ENCODE measurements around the gene EPHB4.

The EPHB4 gene

DNA sequence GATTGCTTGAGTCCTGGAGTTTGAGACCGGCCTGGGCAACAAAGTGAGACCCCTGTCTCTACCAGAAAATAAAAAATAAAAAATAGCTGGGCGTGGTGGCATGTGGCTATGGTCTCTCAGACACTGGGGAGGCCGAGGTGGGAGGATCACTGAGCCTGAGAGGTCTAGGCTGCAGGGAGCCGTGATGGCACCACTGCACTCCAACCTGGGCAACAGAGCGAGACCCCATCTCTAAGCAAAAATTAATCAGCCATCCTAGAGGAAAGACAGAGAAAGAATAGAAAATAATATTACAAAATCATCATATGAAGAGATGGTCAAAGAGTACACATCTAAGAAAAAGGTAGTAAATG, 4.9 kb upstream of the EPHB4 start:
- H3K4me3 ChIP-seq (ENCODE audit: low read depth, low read length), result no peak overlapping the region
- POLR2A ChIA-PET, result no interaction called here
- CTCF ChIA-PET, result interaction anchor here (0.6 to 2.7 kb wide), 7 partner anchors 8 to 142 kb away, joined by 3 to 16 read pairs (median 3); partner anchors contain the start of gene SLC12A9

GRCh38 chr7:100830396-100830795, 3.1 kb upstream of the EPHB4 start:
- POLR2A ChIA-PET, result no interaction called here
- TF ChIP-seq, protein P1, sequence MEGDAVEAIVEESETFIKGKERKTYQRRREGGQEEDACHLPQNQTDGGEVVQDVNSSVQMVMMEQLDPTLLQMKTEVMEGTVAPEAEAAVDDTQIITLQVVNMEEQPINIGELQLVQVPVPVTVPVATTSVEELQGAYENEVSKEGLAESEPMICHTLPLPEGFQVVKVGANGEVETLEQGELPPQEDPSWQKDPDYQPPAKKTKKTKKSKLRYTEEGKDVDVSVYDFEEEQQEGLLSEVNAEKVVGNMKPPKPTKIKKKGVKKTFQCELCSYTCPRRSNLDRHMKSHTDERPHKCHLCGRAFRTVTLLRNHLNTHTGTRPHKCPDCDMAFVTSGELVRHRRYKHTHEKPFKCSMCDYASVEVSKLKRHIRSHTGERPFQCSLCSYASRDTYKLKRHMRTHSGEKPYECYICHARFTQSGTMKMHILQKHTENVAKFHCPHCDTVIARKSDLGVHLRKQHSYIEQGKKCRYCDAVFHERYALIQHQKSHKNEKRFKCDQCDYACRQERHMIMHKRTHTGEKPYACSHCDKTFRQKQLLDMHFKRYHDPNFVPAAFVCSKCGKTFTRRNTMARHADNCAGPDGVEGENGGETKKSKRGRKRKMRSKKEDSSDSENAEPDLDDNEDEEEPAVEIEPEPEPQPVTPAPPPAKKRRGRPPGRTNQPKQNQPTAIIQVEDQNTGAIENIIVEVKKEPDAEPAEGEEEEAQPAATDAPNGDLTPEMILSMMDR (IDR thresholded peaks at IDR 0.05; ENCODE audit: insufficient read depth, low read length, missing control alignments), result no peak
- no peak overlapping the region for H3K4me3 ChIP-seq (ENCODE audit: low read depth, low read length)
- CTCF ChIA-PET, result interaction anchor here (2.7 kb wide), 1 partner anchor 31 kb away, joined by 8 read pairs; no protein-coding TSS in a partner anchor
- no peak for DNase-seq (ENCODE audit: low read depth, low spot score)

More for the DNA sequence above, 4.9 kb upstream of the EPHB4 start:
- TF ChIP-seq, protein P1 (IDR thresholded peaks at IDR 0.05; ENCODE audit: insufficient read depth, low read length, missing control alignments), result no peak
- no peak for DNase-seq (ENCODE audit: low read depth, low spot score)

DNA sequence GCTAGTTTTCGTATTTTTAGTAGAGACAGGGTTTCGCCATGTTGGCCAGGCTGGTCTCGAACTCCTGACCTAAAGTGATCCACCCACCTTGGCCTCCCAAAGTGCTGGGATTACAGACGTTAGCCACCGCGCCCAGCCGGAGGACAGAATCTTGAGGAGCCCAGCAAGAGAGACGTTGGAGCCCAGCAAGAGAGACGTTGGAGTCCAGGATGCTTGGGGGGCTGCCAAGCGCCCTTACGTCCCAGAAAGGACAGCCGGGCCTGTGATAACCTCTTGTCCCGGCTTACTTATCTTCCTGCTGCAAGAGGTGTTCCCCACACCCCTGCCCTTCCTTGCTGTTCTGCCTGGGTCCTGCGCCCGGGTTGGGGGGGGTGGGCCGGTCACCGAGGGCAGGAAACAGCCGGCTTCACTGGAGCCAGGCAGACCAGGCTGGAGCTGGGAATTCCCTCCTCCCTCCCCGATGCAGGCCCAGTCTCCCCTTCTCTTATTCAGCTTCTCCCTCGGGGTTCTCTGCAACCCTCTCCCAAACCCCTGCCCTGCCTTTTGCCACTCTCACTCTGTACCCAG, 1.9 kb upstream of the EPHB4 start:
- DNase-seq (ENCODE audit: low read depth, low spot score), result no peak
- TF ChIP-seq, protein P1 (IDR thresholded peaks at IDR 0.05; ENCODE audit: insufficient read depth, low read length, missing control alignments), result no peak
- H3K4me3 ChIP-seq (ENCODE audit: low read depth, low read length), result no peak overlapping the region
- ChIA-PET CTCF (interaction anchor here (1.0 to 7.3 kb wide), 6 partner anchors 22 to 138 kb away, joined by 4 to 53 read pairs (median 9); partner anchors contain the start of genes POP7 and SLC12A9), POLR2A (no interaction called here)

GRCh38 chr7:100826514-100827329, 601 bp downstream of the EPHB4 start:
- DNase-seq (ENCODE audit: low read depth, low spot score), result no peak
- POLR2A ChIA-PET, result interaction anchor here (0.6 to 2.1 kb wide), 8 partner anchors 23 to 152 kb away, joined by 3 to 10 read pairs (median 4); partner anchors contain the start of genes POP7 and SLC12A9
- peak overlapping the region; percentile 74 for H3K4me3 ChIP-seq (ENCODE audit: low read depth, low read length)
- CTCF ChIA-PET, result interaction anchor here (0.6 to 7.3 kb wide), 10 partner anchors 9 to 135 kb away, joined by 3 to 53 read pairs (median 4); partner anchors contain the start of genes POP7 and SLC12A9
- TF ChIP-seq, protein P1 (IDR thresholded peaks at IDR 0.05; ENCODE audit: insufficient read depth, low read length, missing control alignments), result no peak

DNA sequence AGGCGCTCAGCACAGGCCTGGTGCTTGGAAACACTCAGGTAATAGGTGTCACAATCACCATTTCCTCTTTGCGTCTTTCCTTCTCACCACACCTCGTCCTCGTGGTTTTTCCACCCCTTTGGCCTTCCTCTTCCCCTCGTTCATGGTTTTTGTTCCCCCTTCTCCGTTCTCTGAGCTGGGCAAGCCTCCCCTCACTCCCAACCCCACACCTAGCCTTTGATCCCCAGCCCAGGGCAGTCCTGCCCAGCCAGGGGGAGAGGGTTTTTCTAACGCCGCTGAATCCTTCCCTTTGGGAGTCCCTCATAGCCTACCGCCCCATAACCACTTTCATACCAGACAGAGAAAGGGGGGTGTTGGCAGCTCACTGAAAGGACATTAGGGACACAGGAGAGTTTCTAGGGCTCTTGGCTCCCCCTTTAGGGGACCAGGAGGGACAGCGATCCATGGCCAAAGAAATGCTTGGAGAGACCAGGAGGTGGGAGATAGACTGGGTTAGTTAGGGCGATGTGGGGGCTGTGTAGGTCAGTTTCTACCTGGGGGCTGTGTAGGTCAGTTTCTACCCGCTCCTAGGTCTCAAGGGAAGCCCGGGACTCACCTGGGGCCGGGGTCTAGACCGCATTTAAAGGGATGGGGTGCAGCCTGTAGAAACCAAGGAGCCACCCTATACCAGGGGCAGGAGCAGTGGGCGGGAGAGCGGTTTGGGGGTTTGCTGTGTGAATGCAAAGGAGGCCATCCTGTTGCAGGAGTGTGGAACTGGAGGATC, 1.4 kb downstream of the EPHB4 start:
- peak overlapping the region; percentile 74 for H3K4me3 ChIP-seq (ENCODE audit: low read depth, low read length)
- TF ChIP-seq, protein P1 (IDR thresholded peaks at IDR 0.05; ENCODE audit: insufficient read depth, low read length, missing control alignments), result peak; percentile 43
- ChIA-PET POLR2A (no interaction called here), CTCF (interaction anchor here (0.7 to 7.3 kb wide), 8 partner anchors 10 to 121 kb away, joined by 3 to 53 read pairs (median 5); partner anchors contain the start of genes POP7 and SLC12A9)
- DNase-seq (ENCODE audit: low read depth, low spot score), result no peak
